Ishikawa (cell line): Measurements from ENCODE around the gene CALCOCO1.

Experiments used
- CEBPB ChIP-seq: IDR thresholded peaks from 2 replicates; pipeline ENCODE4 v1.6.1; 2012
- CREB1 ChIP-seq: IDR thresholded peaks from 2 replicates; pipeline ENCODE4 v1.6.1; 2012; ENCODE audit warnings: low read depth
- EGR1 ChIP-seq: IDR thresholded peaks from 2 replicates; pipeline ENCODE4 v1.6.1; 2012
- EP300 ChIP-seq: IDR thresholded peaks from 2 replicates; pipeline ENCODE4 v1.6.1; 2012; ENCODE audit warnings: borderline replicate concordance
- FOXM1 ChIP-seq: IDR thresholded peaks from 2 replicates; pipeline ENCODE4 v1.6.1; 2012; ENCODE audit warnings: low read depth, borderline replicate concordance
- MAX ChIP-seq: IDR thresholded peaks from 2 replicates; pipeline ENCODE4 v1.6.1; 2012
- NFIC ChIP-seq: IDR thresholded peaks from 2 replicates; pipeline ENCODE4 v1.6.1; 2012
- RAD21 ChIP-seq: IDR thresholded peaks from 2 replicates; pipeline ENCODE4 v1.6.1; 2012; ENCODE audit warnings: low read depth
- REST ChIP-seq: IDR thresholded peaks from 2 replicates; pipeline ENCODE4 v1.6.1; 2012; ENCODE audit warnings: low read depth, mild to moderate bottlenecking
- TAF1 ChIP-seq: IDR thresholded peaks from 2 replicates; pipeline ENCODE4 v1.6.1; 2012; ENCODE audit warnings: low read depth, mild to moderate bottlenecking
- TCF12 ChIP-seq: IDR thresholded peaks from 2 replicates; pipeline ENCODE4 v1.6.1; 2012; ENCODE audit warnings: low read depth
- TEAD4 ChIP-seq: IDR thresholded peaks from 2 replicates; pipeline ENCODE4 v1.6.1; 2012
- USF1 ChIP-seq: IDR thresholded peaks from 2 replicates; pipeline ENCODE4 v1.6.1; 2012
- YY1 ChIP-seq: IDR thresholded peaks from 2 replicates; pipeline ENCODE4 v1.6.1; 2012; ENCODE audit warnings: low read depth
- ZBTB7A ChIP-seq: IDR thresholded peaks from 2 replicates; pipeline ENCODE4 v1.6.1; 2012; ENCODE audit warnings: low read depth

The CALCOCO1 gene

GRCh38 chr12:53750812-53751335, 23.6 kb upstream of the CALCOCO1 start:
- no peak for TF ChIP-seq RAD21
- 0 out of 2 replicates have a peak, but pooled peaks have one; percentile 7 for TF ChIP-seq USF1
- TF ChIP-seq EGR1 = no peak
- TF ChIP-seq ZBTB7A = peak; percentile 19; the same call in 1 of the 2 replicates
- no peak for TF ChIP-seq EP300

GRCh38 chr12:53749986-53750811, 22.9 kb upstream of the CALCOCO1 start:
- TF ChIP-seq MAX (no peak), FOXM1 (no peak), TAF1 (no peak), CREB1 (no peak), RAD21 (no peak), EGR1 (no peak), REST (no peak), ZBTB7A (no peak), TEAD4 (no peak), YY1 (no peak), NFIC (no peak), EP300 (no peak), USF1 (no peak), CEBPB (no peak), TCF12 (no peak)

GRCh38 chr12:53748072-53748840, 21.0 kb upstream of the CALCOCO1 start:
- TF ChIP-seq TAF1 = no peak
- TF ChIP-seq NFIC = no peak
- no peak for TF ChIP-seq CEBPB
- TF ChIP-seq TEAD4 = no peak
- no peak for TF ChIP-seq RAD21
- TF ChIP-seq FOXM1 = no peak
- TF ChIP-seq USF1 = no peak
- no peak for TF ChIP-seq EGR1
- TF ChIP-seq EP300 = no peak

GRCh38 chr12:53747095-53747494, 19.8 kb upstream of the CALCOCO1 start:
- TF ChIP-seq EGR1 (no peak), FOXM1 (no peak), CREB1 (no peak), REST (no peak), TCF12 (no peak), EP300 (no peak), YY1 (no peak), USF1 (no peak), ZBTB7A (no peak), RAD21 (no peak), MAX (no peak), TEAD4 (no peak)

GRCh38 chr12:53746592-53747092, 19.4 kb upstream of the CALCOCO1 start:
- TF ChIP-seq EGR1 (no peak), TEAD4 (peak; percentile 54), ZBTB7A (no peak), TAF1 (no peak), EP300 (no peak), USF1 (no peak), NFIC (no peak), MAX (no peak), REST (no peak), RAD21 (peak; percentile 89)
